Measurements from ENCODE around the gene DTX2.
"Not testable (repeated sequence)": the region's sequence is repeated elsewhere in the genome, so short reads cannot be mapped to it uniquely, and the experiment has no call there.

The DTX2 gene

GRCh38 chr7:76497918-76498582 lies 36.5 kb downstream of the DTX2 start:
- not testable (repeated sequence) for DNase-seq

DNA sequence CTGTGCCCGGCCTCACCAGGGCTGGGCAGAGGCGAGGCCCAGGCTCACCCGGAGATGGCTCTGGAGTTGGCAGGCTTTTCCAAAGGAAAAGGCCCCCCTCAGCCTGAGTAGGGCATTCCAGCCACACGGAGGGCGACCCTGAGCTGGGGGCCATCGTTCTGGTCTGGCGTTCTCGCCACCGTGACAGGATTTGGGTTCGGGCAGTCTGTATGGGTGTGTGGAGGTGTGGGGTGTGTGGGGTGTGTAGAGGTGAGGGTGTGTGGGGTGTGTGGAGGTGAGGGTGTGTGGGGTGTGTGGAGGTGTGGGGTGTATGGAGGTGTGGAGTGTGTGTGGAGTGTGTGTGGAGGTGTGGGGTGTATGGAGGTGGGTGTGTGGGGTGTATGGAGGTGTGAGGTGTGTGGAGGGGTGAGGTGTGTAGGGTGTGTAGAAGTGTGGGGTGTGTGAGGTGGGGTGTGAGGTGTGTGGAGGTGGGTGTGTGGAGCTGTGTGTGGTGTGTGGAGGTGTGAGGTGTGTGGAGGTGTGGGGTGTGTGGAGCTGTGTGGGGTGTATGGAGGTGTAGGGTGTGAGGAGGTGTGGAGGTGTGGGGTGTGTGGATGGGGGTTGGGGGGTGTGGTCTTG lies 37.2 kb downstream of the DTX2 start:
- DNase-seq = not testable (repeated sequence)

GRCh38 chr7:76499201-76499923 lies 37.9 kb downstream of the DTX2 start:
- not testable (repeated sequence) for DNase-seq

DNA sequence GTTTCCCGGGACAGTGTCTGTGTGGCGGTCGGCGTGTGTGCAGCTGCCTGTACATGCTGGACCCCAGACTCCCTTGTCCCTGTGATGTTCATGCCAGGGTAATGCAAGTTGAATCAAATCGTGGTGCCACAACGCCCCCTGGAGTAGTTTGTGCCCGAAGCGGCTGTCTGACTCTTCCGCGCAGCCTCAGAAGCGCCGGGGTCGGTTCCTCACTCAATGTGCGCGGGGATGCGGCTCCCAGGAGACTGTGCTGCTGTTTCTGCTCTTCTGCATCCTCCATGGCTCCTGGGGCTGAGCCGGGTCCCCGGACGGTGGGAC lies 38.4 kb downstream of the DTX2 start:
- DNase-seq = not testable (repeated sequence)

DNA sequence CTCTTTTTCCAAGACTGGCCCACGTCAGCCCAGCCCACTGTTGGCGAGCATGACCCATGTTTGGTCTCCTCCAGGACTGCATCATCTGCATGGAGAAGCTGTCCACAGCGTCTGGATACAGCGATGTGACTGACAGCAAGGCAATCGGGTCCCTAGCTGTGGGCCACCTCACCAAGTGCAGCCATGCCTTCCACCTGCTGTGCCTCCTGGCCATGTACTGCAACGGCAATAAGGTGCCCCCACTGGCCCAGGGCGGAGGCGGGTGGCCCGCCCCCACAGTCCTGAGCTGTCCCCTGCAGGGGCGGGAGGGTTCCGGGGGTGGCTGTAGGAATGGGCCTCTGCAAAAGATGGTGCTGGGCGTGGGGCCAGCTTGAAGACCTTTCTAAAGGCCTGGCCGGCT lies 40.7 kb downstream of the DTX2 start:
- DNase-seq = not testable (repeated sequence)

DNA sequence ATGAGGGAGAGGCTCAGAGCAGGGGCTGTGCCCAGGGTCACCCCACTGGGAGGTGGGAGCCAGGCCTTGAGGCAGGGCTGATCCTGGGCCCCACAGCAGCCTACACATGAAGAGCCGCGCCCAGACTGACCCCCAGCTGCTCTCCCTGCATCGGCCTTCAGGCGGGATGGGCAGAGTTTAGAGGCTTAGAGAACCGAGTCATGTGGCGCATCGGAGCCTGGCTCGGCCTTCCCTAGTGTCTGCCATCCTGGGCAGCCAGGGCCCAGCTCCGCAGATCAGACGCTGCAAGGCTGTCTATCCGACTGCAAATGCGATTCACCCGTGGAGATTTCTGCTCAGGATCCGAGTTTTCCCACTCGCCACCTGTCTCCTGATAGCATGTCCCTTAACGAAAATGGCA lies 41.3 kb downstream of the DTX2 start:
- not testable (repeated sequence) for DNase-seq

- not testable (repeated sequence) for DNase-seq
Measured at GRCh38 chr7:76503244-76503643, 41.7 kb downstream of the DTX2 start.

DNA sequence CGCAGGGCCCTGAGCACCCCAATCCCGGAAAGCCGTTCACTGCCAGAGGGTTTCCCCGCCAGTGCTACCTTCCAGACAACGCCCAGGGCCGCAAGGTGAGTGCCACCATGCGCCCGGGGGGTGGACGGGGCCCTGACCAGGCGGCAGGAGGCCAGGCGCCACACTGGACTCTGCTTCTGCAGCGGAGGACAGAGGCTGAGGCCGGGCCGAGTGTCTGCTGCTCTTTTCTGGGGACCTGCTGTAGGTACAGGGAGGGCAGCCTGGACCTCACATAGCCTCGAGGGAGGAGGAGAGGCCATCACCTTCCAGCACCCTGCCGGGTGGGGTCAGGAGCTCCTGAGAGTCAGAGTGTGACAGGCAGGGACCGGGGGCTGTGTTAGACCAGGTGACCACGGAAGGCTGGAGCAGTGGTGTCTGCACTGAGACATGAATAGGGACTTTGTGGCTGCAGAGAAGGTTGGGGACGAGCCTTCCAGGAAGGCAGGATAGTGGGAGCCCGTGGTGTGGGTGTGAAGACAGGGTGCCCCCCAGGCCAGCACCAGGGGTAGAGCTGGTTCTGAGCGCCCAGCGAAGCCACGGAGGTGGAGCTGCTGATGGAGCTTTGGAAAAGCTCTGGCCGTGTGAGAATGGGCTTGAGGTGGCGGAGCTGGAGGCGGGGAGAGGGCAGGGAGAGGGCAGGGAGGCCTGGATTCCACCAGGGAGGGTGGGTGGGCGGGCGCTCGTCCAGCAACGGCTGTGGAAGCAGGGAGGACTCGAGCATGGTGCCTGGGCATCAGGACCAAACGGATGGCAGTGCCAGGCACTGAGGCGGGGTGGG lies 43.0 kb downstream of the DTX2 start:
- not testable (repeated sequence) for DNase-seq

- DNase-seq = no peak
Measured at GRCh38 chr7:76505168-76506080, 43.9 kb downstream of the DTX2 start.

GRCh38 chr7:76506081-76506440 lies 44.6 kb downstream of the DTX2 start:
- no peak for DNase-seq

- not testable (repeated sequence) for DNase-seq
Measured at GRCh38 chr7:76506643-76507042, 45.1 kb downstream of the DTX2 start.

- DNase-seq = no peak
Measured at GRCh38 chr7:76507723-76508406, 46.4 kb downstream of the DTX2 start.

DNA sequence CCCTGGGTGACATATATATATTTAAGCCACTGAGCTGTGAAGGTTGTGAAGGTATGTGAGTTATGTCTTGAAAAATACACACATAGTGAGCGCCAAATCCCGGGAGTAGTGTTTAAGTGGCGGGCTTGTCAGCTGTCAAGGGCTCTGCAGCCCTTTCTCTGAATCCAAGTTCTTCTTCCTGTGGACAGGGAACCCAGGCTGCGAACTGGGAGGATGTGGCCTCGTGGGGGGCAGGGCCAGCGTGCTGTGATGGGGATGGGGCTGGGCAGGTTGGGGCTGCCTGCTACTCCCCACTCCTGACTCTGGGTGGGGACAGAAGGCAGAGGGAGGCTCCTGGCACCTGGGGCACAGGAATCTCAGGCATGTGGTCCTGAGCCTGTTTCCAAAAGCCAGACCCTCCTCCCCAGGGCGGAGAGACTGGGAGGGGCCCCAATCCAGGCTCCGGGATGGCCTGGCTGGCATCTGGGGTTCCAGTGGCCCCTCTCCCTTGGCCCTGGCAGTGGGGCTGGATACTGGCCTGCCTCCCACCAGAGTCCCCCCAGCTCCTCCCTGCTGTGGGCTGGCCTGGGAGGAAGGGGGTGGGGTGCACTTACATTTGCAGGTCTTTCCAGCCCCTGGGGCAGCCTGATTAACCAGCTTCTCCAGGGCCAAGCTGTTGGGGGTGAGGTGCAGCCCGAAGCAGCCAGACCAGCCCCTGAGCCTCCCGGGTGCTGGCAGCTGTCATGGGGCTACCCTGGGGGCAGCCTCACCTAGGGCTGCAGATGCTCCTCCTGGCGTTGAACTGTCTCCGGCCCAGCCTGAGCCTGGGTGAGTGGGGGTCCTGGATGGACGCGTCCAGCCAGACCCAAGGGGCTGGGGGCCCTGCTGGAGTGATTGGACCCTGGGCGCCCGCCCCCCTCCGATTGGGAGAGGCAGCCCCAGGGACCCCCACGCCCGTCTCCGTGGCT lies 48.7 kb downstream of the DTX2 start, which contains the start of gene UPK3B:
UPK3B (plus strand) TSS at position 622 of the 947 bp plus-strand sequence; CDS start at position 723, 101 bp downstream.
- DNase-seq = peak; percentile 6

DNA sequence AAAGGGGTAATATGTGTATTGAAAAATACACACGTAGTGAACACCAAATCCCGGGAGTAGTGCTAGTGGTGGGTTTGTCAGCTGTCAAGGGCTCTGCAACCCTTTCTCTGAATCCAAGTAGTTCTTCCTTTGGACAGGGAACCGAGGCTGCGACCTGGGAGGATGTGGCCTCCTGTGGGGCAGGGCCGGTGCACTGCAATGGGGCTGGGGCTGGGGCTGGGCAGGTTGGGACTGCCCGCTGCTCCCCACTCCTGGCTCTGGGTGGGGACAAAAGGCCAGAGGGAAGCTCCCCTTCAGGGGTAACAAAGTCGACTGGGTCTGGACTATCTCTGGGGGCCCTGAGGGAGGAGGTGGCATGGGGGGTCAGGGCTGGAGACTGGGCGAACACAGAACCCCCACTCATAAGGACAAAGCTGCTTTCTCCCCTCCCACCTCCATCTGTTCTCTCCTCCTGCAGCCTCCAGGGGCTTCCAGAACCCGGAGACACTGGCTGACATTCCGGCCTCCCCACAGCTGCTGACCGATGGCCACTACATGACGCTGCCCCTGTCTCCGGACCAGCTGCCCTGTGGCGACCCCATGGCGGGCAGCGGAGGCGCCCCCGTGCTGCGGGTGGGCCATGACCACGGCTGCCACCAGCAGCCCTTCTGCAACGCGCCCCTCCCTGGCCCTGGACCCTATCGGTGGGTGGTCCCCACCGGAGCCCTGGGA lies 49.8 kb downstream of the DTX2 start:
- not testable (repeated sequence) for DNase-seq

DNA sequence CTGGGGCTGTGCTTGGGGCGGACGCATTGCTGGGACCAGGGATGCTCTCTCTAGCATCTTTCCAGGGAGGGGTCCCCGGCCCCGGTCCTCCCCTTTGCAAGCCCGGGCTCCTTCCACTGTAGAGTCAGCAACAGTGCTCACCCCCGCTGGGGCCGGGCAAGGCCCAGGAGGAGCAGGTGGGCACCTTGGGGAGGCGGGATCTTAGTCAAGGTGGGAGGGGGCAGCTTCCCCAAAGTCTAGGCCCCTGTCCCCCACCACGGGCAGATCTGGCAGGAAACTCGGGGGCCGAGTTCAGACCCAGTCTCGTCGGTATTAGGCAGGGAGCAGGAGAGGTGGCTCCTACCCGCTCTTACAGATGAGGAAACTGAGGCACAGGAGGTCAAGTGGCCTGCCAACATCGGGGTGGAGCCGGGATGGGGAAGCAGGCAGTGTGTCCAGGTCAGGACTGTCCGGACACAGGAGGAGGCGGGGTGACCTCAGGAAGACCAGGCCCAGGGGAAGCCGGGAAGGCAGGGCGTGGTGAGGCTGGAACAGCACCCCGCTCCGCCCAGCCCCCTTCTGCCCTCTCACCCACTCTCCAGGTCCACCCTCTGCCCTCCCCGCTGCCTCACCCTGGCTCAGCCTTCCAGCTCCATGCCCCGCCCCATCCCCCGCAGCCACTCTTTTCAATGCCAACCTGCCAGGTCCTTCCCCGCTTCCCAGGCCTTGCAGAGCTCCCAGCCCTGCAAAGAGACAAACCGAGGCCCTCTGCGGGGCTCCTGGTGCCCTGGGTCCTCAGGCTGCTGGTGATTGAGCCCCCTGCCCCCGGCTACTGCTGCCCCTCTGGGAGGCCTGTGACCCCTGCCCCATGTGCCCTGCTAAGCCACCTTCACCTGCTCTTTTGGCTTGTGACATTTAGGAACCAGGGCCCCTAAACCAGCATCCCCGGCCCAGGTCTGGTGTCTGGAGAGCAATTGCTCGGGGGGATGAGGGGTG lies 50.7 kb downstream of the DTX2 start:
- DNase-seq = not testable (repeated sequence)

DNA sequence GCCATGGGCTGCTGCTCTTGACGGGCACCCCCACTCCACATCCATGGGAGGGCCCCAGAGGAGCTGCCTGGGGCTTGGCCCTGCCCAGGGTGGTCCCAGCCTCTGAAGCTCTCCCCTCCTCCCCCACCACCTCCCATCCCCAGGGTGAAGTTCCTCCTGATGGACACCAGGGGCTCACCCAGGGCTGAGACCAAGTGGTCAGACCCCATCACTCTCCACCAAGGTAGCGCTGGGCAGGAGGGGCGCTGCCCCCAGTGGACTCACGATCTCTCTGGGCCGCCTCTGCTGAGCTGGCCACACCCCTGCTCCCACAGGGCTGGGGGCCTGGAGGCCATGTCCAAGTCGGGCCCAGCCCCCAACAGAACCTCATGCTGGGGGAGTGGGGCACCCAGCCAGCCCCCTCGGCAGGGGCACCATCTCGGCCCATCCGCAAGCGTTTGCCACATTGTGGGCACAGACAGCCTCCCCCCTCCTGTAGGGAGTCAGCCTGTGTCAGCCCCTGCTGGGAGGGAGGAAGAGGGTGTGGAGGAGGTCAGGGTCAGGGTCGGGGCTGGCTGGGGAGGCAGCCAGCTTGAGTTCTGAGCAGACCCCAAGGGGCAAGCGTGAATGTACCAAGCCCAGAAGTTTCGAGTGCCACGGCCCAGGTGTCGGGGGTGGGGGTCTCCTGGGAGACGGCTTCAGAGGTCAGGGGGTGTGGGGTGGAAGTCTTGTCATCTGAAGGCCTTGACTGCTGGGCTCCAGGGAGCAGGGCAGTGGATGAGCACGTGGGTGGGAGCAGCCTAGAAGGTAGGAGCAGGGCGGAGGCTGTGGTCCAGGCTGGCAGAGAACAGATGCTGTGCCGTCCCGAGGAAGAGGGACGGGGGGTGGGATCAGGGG lies 51.7 kb downstream of the DTX2 start:
- no peak for DNase-seq
